ENCODE results near the gene FBXL2.

Gene FBXL2

DNA sequence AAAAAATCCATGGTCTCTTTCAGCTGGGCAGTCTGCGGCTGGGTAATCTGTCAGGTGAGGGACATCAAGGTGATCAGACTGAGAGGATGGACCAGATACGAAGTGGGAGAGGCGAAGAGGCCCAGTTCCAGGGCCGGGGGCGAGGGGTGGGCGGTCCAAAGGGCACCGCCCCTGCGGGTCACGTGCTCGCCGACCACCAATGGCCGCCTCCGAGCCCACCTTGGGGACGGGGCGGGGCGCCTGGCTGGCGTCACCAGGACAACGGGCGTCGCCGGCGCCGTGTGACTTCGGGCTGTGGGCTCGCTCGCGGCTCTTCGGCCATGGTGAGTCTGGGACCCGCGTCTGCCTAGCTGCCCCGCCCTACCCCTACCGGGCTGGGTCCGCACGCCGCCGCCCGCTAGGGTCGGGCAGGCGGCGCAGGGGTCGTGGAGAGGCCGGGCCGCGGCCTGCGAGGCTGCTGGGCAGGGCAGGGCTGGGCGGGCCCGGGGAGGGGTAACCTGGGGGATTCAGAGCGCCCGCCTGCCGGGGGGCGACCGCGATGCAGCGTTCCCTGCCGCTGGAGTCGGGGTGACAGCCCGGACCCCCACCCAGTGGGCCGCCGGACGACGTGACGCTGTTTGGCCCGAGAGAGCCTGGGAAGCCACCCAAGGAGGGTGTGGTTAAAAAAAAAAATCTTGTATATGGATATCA lies at the start of gene FBXL2:
Gene FBXL2 (plus strand): TSS at position 250 of the 690 bp plus-strand sequence. CDS start 71 bp downstream, at position 321.
- DNase-seq: peak; percentile 67

GRCh38 chr3:33229066-33229465 lies 48.2 kb upstream of the FBXL2 start:
- DNase-seq: no peak

GRCh38 chr3:33229947-33230346 lies 47.3 kb upstream of the FBXL2 start:
- no peak for DNase-seq

- DNase-seq: no peak
These were observed 45.3 kb upstream of the FBXL2 start for GRCh38 chr3:33231756-33232465.

GRCh38 chr3:33233884-33234283 lies 43.4 kb upstream of the FBXL2 start:
- no peak for DNase-seq

DNA sequence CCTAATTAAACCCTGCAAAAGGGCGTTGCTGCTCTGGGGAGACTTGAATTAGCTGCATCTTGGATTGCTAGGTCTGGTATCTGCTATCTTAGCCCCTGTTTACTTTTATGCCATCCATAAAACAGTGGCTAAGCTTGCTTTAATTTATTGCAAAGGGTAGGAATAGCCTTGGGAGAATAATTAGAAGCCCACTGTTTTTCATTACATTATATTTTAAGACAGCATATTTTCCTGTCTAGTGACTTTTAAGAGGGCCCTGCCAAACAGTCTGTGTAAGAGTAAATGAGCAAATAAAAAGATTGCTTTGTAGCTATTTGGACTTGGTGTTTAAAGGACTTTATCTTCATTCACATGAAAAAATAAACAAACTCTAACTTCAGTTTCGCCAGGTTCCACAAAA lies 41.2 kb upstream of the FBXL2 start:
- no peak for DNase-seq

DNA sequence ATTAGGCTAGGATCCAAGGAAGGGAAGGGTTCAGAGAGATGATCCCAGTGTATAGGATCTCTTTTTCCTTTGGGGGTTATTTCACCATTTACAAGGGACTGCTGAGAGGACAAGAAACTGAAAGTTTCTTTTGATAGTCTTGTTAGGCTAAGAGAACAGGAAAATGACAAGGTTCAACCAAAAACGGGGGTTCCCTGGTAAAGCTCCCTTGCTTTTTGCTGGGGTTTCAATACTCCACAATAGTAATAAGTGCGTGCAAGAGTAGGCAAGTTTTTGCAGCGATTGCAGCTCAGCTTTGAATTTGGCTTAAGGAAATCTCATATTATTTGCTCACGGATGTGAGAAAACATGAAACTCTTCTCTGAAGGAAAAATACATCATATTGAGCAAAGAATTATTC lies 39.8 kb upstream of the FBXL2 start:
- no peak for DNase-seq

DNA sequence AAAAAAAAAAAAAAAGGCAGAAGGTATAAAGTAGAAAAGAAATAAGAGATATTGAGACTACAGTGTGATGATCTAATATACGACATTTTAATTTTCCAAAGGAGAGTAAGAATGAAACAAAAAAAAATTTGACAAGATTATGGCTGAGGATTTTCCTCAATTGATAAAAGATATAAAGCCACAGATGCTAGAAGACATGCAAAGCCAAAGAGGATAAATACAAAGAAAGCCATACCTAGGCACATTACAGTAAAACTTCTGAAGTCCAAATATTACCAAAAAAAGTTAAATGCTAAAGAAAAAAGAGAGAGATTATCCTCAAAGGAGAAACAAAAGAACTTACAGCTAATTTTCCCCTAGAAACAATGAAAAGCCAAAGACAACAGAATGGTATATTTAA lies 38.3 kb upstream of the FBXL2 start:
- DNase-seq: no peak

- DNase-seq: no peak
These were observed 37.0 kb upstream of the FBXL2 start for GRCh38 chr3:33240261-33240660.

GRCh38 chr3:33246786-33247185 lies 30.5 kb upstream of the FBXL2 start:
- DNase-seq: no peak

- DNase-seq: no peak
These were observed 26.5 kb upstream of the FBXL2 start for GRCh38 chr3:33250712-33251111.

GRCh38 chr3:33256249-33256648 lies 21.0 kb upstream of the FBXL2 start:
- no peak for DNase-seq

- DNase-seq: no peak
These were observed 17.1 kb upstream of the FBXL2 start for GRCh38 chr3:33260104-33260503.

- DNase-seq: no peak
These were observed 7.9 kb upstream of the FBXL2 start for GRCh38 chr3:33269385-33269784.

GRCh38 chr3:33271324-33271723 lies 5.9 kb upstream of the FBXL2 start:
- DNase-seq: no peak

GRCh38 chr3:33273628-33274027 lies 3.6 kb upstream of the FBXL2 start:
- DNase-seq: no peak

DNA sequence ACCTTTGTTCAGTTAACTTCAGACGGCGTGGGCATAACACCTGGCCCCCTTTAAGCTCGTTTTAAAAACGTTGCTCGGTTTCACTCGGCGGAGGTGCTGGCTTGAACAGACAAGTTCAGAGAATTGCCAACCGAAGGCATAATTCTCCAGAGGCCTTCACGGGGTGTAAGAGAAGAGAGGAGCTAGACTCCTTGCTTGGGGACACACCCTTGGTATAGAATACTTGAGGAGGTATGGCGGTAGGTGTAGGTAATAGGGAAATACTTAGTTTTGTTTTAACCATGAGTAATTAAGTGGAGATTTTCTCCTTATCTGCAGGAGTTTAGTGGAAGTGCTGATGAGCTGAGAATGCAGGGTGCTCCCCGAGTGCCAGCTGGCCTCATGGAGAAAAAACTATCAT lies 921 bp downstream of the FBXL2 start:
- no peak for DNase-seq

- no peak for DNase-seq
These were observed 10.5 kb downstream of the FBXL2 start for GRCh38 chr3:33287672-33288282.

DNA sequence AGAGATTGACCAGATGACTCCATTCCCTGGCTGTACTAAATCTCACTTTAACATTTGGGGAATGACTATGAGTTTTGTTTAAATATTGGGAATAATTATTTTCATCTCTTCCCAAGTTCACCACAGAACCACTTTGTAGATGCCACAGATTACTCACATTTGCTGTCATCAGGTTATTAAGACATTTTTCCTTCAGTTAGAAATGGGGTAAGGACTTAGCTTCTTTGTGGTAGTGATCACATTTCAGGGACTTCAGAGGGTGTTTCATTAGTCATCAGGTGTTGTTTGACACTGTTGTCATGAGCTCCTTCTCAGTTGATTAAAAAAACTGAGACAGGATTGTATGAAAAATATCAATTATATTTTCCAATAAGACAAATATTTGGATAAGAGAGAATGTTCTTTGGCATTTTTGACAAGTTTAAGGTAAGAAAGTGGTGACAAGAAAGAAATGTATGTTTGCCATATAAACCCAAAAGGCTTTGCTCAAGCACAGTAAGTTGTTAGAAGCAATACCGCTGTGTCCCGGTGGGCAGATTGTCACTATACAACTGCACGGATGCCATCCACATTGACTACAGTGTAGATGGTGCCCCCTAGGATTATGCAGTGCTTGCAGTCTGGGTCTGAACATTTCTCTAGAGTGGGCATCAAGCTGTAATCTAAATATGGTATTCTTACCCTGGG lies 22.3 kb downstream of the FBXL2 start:
- DNase-seq: no peak

DNA sequence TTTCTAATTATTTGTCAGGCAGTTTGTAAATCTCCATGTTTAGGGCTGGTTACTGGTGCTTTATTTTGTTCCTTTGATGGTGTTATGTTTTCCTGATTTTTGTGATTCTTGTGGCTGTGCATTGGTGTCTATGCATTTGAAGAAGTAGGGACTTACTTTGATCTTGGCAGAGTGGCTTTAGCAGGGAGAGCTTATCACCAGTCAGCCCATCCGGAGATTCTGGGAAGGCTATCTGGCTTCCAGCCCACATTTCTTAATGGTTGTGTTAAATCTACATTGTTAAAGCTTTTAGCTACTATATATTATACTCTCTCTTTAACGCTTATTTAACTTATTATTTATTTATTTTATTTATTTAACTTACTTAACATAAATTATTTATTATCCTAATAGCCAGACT lies 35.1 kb downstream of the FBXL2 start:
- no peak for DNase-seq

DNA sequence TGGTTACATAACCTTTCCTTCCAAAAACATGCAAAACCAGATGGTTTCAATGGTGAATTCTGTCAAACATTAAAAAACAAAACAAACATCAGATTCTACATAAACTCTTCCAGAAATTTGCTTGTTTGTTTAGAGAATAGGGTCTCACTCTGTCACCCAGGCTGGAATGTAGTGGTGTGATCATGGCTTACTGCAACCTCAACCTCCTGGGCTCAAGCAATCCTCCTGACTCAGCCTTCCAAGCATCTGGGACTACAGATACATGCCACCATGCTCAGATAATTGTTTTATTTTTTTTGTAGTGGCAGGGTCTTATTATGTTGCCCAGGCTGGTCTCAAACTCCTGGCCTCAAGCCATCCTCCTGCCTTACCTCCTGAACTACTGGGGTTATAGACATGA lies 36.1 kb downstream of the FBXL2 start:
- no peak for DNase-seq

DNA sequence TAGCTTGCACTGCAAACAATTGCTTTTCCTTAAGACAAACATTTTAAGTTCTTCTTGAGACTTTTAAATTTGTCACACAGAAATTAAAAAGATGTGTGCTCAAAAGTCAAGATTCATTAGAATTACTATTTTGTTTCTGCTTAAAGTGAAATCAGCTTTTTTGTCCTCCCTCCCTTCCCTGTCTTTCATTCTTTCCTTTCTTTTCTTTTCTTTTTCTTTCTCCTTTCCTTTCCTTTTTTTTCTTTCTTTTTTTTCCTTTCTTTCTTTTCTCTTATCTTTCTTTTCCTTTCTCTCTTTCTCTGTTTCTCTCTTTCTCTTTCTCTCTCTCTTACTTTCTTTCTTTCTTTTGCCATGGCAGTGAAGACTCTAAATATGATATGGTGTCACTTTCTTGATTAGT lies 37.8 kb downstream of the FBXL2 start:
- no peak for DNase-seq

DNA sequence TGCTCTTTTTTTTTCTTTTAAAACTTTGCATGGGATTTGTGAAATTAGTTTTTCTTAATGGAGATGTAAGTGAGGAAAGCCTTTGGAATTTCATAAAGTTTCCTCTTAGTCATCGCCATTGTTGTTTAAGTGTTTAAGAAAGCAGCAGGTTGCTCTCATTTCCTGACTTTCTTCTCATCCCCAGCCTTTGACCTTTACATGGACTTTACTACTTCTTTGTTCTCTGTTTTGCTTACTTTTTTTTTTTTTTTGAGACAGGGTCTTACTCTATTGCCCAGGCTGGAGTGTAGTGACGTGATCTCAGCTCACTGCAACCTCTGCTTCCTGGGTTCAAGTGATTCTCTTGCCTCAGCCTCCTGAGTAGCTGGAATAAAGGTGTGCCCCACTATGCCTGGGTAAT lies 38.6 kb downstream of the FBXL2 start:
- DNase-seq: no peak

All from NCI-H1048 (cell line).